Nephron (organoid): Measurements from ENCODE around the gene WWOX.

ENCODE experiments used
- H3K27ac Mint-ChIP-seq, 3 experiments: 2 replicates each; pipeline ENCODE4 v1.8.0; 2020; ENCODE audit warnings: mixed read lengths in 3 of 3, mild to moderate bottlenecking in 2 of 3, moderate library complexity in 1 of 3
- H3K27me3 Mint-ChIP-seq: 2 replicates; pipeline ENCODE4 v1.8.0; 2021; ENCODE audit warnings: low read depth, mild to moderate bottlenecking, moderate library complexity, mixed read lengths
- H3K36me3 Mint-ChIP-seq: 2 replicates; pipeline ENCODE4 v1.8.0; 2020; ENCODE audit warnings: low read depth, mixed read lengths
- H3K4me1 Mint-ChIP-seq: 2 replicates; pipeline ENCODE4 v1.8.0; 2020; ENCODE audit warnings: mixed read lengths
- H3K4me3 Mint-ChIP-seq, 3 experiments: 2 replicates each; pipeline ENCODE4 v1.8.0; 2020; ENCODE audit warnings: mild to moderate bottlenecking in 3 of 3, mixed read lengths in 3 of 3, moderate library complexity in 2 of 3
- H3K9me3 Mint-ChIP-seq: 2 replicates; pipeline ENCODE4 v1.8.0; 2020; ENCODE audit warnings: mixed read lengths
- CTCF ChIP-seq, 3 experiments: fragments of 200-600 bp; sonication (generic); IDR thresholded peaks; one replicate each; pipeline ENCODE4 v1.5.0; 2021; ENCODE audit warnings: antibody characterized with exemption in 3 of 3; ENCODE audit not compliant: unreplicated experiment in 3 of 3

The WWOX gene

GRCh38 chr16:78130083-78130608 lies 30.7 kb downstream of the WWOX start:
- H3K4me1 Mint-ChIP-seq = peaks cover 29% of the 10 kb centered on the region
- H3K36me3 Mint-ChIP-seq = peaks cover 29% of the 10 kb centered on the region
- no peaks in the 10 kb centered on the region for H3K9me3 Mint-ChIP-seq
- no peak overlapping the region for H3K27ac Mint-ChIP-seq
- no peak for TF ChIP-seq CTCF (IDR thresholded peaks at IDR 0.05; ENCODE audit: unreplicated experiment in 3 of 3)
- no peaks in the 10 kb centered on the region for H3K27me3 Mint-ChIP-seq
- H3K4me3 Mint-ChIP-seq = no peak overlapping the region

- Mint-ChIP-seq H3K27me3 (no peaks in the 10 kb centered on the region), H3K9me3 (no peaks in the 10 kb centered on the region), H3K36me3 (peaks cover 29% of the 10 kb centered on the region), H3K4me1 (peaks cover 29% of the 10 kb centered on the region), H3K4me3 (no peak overlapping the region), H3K27ac (no peak overlapping the region)
- no peak for TF ChIP-seq CTCF (IDR thresholded peaks at IDR 0.05; ENCODE audit: unreplicated experiment in 3 of 3)
Observed at GRCh38 chr16:78130950-78131349, 31.5 kb downstream of the WWOX start.

GRCh38 chr16:78133919-78134318 lies 34.5 kb downstream of the WWOX start:
- no peak for TF ChIP-seq CTCF (IDR thresholded peaks at IDR 0.05; ENCODE audit: unreplicated experiment in 3 of 3)
- Mint-ChIP-seq H3K27me3 (no peaks in the 10 kb centered on the region), H3K4me3 (no peak overlapping the region), H3K36me3 (peaks cover 26% of the 10 kb centered on the region), H3K27ac (no peak overlapping the region), H3K4me1 (peaks cover 5% of the 10 kb centered on the region), H3K9me3 (no peaks in the 10 kb centered on the region)

GRCh38 chr16:78134944-78135619 lies 35.6 kb downstream of the WWOX start:
- no peak for TF ChIP-seq CTCF (IDR thresholded peaks at IDR 0.05; ENCODE audit: unreplicated experiment in 3 of 3)
- no peaks in the 10 kb centered on the region for H3K9me3 Mint-ChIP-seq
- no peak overlapping the region for H3K4me3 Mint-ChIP-seq
- no peaks in the 10 kb centered on the region for H3K4me1 Mint-ChIP-seq
- H3K27me3 Mint-ChIP-seq = peaks cover 3% of the 10 kb centered on the region
- peaks cover 19% of the 10 kb centered on the region for H3K36me3 Mint-ChIP-seq
- H3K27ac Mint-ChIP-seq = no peak overlapping the region

- Mint-ChIP-seq H3K27ac (no peak overlapping the region), H3K36me3 (peaks cover 19% of the 10 kb centered on the region), H3K27me3 (peaks cover 3% of the 10 kb centered on the region), H3K4me1 (no peaks in the 10 kb centered on the region), H3K4me3 (no peak overlapping the region), H3K9me3 (peaks cover 3% of the 10 kb centered on the region)
- TF ChIP-seq CTCF (IDR thresholded peaks at IDR 0.05; ENCODE audit: unreplicated experiment in 3 of 3) = no peak
Observed at GRCh38 chr16:78137179-78137578, 37.7 kb downstream of the WWOX start.
